ENCODE results near the gene NUCB1.

DNA sequence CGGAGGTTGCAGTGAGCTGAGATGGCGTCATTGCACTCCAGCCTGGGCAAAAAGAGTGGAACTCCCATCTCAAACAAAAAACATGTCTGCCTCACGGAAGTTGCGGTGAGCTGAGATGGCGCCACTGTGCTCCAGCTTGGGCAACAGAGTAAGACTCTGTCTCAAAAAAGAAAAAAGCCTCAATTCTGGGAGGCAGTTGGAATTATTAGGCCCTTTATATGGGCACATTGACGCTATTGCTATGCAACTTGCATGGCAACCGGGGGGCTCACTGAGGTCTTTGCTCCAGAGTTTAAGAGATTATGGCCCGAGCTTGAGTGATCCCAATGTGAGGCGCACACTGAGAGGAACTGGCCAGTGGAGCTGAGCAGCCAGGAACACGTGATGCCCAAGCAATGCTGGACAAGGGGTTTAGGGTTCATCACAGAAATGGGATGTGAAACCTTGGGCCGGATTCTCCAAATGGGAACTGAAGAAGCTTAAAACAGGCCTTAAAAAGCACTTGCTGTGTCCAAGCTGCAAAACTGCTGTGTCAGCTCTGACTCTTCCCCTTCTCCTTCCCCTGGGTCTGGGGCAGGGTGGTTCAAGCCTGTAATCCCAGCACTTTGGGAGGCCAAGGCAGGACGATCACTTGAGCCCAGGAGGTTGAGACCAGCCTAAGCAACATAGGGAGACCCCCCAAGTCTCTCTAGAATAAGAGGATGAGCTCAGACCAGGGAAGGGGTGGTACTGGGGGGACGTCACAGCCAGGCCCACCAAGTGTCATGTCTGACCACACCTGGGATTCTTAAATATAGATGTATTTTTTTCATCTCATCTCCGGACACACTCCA lies 67.5 kb downstream of the NUCB1 start:
- no peak for TF ChIP-seq MYC (IDR thresholded peaks at IDR 0.05; ENCODE audit: low read depth, low read length)
- TF ChIP-seq POLR2A (IDR thresholded peaks at IDR 0.05; ENCODE audit: extremely low read depth, insufficient read length): peak; percentile 2
- TF ChIP-seq, protein P1, sequence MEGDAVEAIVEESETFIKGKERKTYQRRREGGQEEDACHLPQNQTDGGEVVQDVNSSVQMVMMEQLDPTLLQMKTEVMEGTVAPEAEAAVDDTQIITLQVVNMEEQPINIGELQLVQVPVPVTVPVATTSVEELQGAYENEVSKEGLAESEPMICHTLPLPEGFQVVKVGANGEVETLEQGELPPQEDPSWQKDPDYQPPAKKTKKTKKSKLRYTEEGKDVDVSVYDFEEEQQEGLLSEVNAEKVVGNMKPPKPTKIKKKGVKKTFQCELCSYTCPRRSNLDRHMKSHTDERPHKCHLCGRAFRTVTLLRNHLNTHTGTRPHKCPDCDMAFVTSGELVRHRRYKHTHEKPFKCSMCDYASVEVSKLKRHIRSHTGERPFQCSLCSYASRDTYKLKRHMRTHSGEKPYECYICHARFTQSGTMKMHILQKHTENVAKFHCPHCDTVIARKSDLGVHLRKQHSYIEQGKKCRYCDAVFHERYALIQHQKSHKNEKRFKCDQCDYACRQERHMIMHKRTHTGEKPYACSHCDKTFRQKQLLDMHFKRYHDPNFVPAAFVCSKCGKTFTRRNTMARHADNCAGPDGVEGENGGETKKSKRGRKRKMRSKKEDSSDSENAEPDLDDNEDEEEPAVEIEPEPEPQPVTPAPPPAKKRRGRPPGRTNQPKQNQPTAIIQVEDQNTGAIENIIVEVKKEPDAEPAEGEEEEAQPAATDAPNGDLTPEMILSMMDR (IDR thresholded peaks at IDR 0.05; ENCODE audit: low read depth, low read length): no peak
- TF ChIP-seq, protein P2, sequence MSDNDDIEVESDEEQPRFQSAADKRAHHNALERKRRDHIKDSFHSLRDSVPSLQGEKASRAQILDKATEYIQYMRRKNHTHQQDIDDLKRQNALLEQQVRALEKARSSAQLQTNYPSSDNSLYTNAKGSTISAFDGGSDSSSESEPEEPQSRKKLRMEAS (IDR thresholded peaks at IDR 0.05; ENCODE audit: low read depth, low read length): no peak
